B cell (primary cell): Measurements from ENCODE around the gene ZP1.

Source experiments
- CTCF ChIP-seq: fragments of 200-600 bp; IDR thresholded peaks from one replicate; pipeline ENCODE4 v1.8.0; 2022; ENCODE audit warnings: antibody characterized with exemption, mild to moderate bottlenecking
- EZH2 ChIP-seq: IDR thresholded peaks from 2 replicates; pipeline ENCODE4 v1.6.1; 2012; ENCODE audit warnings: borderline replicate concordance, low read depth, mild to moderate bottlenecking, moderate library complexity, low read length; ENCODE audit not compliant: insufficient read depth, poor library complexity, severe bottlenecking

GRCh38 chr11:60887556-60887955 is 20.2 kb downstream of the ZP1 start:
- TF ChIP-seq CTCF (no peak), EZH2 (no peak)
